IPS DF 6.9 (cell line): ENCODE data around the gene GSG1L.

ENCODE experiments used
- DNase-seq: peaks from one replicate; pipeline ENCODE4 v3.0.0-alpha.2; 2013; ENCODE audit warnings: low read depth, low spot score
- H3K27ac ChIP-seq: one replicate; pipeline ENCODE4 v1.5.1; 2013; ENCODE audit warnings: low read length, control low read depth
- H3K27me3 ChIP-seq: 2 replicates; pipeline ENCODE4 v1.6.1; 2013; ENCODE audit warnings: mild to moderate bottlenecking, low read length; ENCODE audit not compliant: control insufficient read depth, insufficient read depth
- H3K36me3 ChIP-seq: 2 replicates; pipeline ENCODE4 v1.6.1; 2013; ENCODE audit warnings: low read length; ENCODE audit not compliant: control insufficient read depth, insufficient read depth
- H3K4me1 ChIP-seq: 2 replicates; pipeline ENCODE4 v1.6.1; 2013; ENCODE audit warnings: low read length; ENCODE audit not compliant: control insufficient read depth, insufficient read depth
- H3K4me3 ChIP-seq: 2 replicates; pipeline ENCODE4 v1.5.1; 2013; ENCODE audit warnings: mild to moderate bottlenecking, low read length
- H3K9me3 ChIP-seq: 2 replicates; pipeline ENCODE4 v1.6.1; 2013; ENCODE audit warnings: low read length, inconsistent platforms; ENCODE audit not compliant: control insufficient read depth, insufficient read depth
- WGBS: extraction: QIAGEN DNeasy Blood & Tissue Kit; methylation state at CpG from one replicate; pipeline ENCODE4 v1.1.7; 2013; ENCODE audit warnings: mixed read lengths, missing lambda C conversion rate; ENCODE audit not compliant: insufficient read length, insufficient coverage; 5-methylcytosine and 5-hydroxymethylcytosine counted together

GSG1L gene

GRCh38 chr16:27823421-27823820 lies 240.1 kb downstream of the GSG1L start:
- H3K9me3 ChIP-seq: no peaks in the 10 kb centered on the region
- no peak for DNase-seq
- H3K27me3 ChIP-seq: no peaks in the 10 kb centered on the region
- no peaks in the 10 kb centered on the region for H3K36me3 ChIP-seq
- H3K4me1 ChIP-seq: no peaks in the 10 kb centered on the region
- H3K4me3 ChIP-seq: no peak overlapping the region
- no peak overlapping the region for H3K27ac ChIP-seq
- WGBS: no CpG with 5 or more reads among the region's 8 CpGs

- H3K27me3 ChIP-seq: no peaks in the 10 kb centered on the region
- DNase-seq: no peak
- H3K4me1 ChIP-seq: no peaks in the 10 kb centered on the region
- H3K9me3 ChIP-seq: no peaks in the 10 kb centered on the region
- no peak overlapping the region for H3K4me3 ChIP-seq
- H3K27ac ChIP-seq: no peak overlapping the region
- 100% methylated on average over 7 of the region's 11 CpGs for WGBS
- no peaks in the 10 kb centered on the region for H3K36me3 ChIP-seq
Measured at GRCh38 chr16:27822996-27823395, 240.5 kb downstream of the GSG1L start.

GRCh38 chr16:27822529-27822928 lies 241.0 kb downstream of the GSG1L start:
- Histone ChIP-seq H3K4me3 (no peak overlapping the region), H3K9me3 (no peaks in the 10 kb centered on the region), H3K4me1 (no peaks in the 10 kb centered on the region), H3K27ac (no peak overlapping the region), H3K36me3 (no peaks in the 10 kb centered on the region), H3K27me3 (no peaks in the 10 kb centered on the region)
- no peak for DNase-seq
- no CpG with 5 or more reads among the region's 7 CpGs for WGBS

GRCh38 chr16:27820646-27821345 lies 242.7 kb downstream of the GSG1L start:
- no peaks in the 10 kb centered on the region for H3K36me3 ChIP-seq
- no CpG with 5 or more reads among the region's 10 CpGs for WGBS
- H3K4me1 ChIP-seq: no peaks in the 10 kb centered on the region
- H3K4me3 ChIP-seq: no peak overlapping the region
- no peak for DNase-seq
- H3K27me3 ChIP-seq: no peaks in the 10 kb centered on the region
- H3K27ac ChIP-seq: no peak overlapping the region
- no peaks in the 10 kb centered on the region for H3K9me3 ChIP-seq

- no peak overlapping the region for H3K27ac ChIP-seq
- no peaks in the 10 kb centered on the region for H3K9me3 ChIP-seq
- no peak overlapping the region for H3K4me3 ChIP-seq
- DNase-seq: no peak
- no peaks in the 10 kb centered on the region for H3K4me1 ChIP-seq
- no peaks in the 10 kb centered on the region for H3K27me3 ChIP-seq
- no peaks in the 10 kb centered on the region for H3K36me3 ChIP-seq
- WGBS: no CpG with 5 or more reads among the region's 20 CpGs
Measured at GRCh38 chr16:27819881-27820610, 243.5 kb downstream of the GSG1L start.

GRCh38 chr16:27819356-27819755 lies 244.2 kb downstream of the GSG1L start:
- no peak for DNase-seq
- Histone ChIP-seq H3K27me3 (no peaks in the 10 kb centered on the region), H3K9me3 (no peaks in the 10 kb centered on the region), H3K4me3 (no peak overlapping the region), H3K36me3 (no peaks in the 10 kb centered on the region), H3K27ac (no peak overlapping the region), H3K4me1 (no peaks in the 10 kb centered on the region)
- no CpG with 5 or more reads among the region's 13 CpGs for WGBS

- H3K4me3 ChIP-seq: no peak overlapping the region
- H3K27ac ChIP-seq: no peak overlapping the region
- H3K4me1 ChIP-seq: no peaks in the 10 kb centered on the region
- no peaks in the 10 kb centered on the region for H3K36me3 ChIP-seq
- no peaks in the 10 kb centered on the region for H3K27me3 ChIP-seq
- H3K9me3 ChIP-seq: no peaks in the 10 kb centered on the region
- no peak for DNase-seq
- no CpG with 5 or more reads among the region's 13 CpGs for WGBS
Measured at GRCh38 chr16:27818246-27818645, 245.3 kb downstream of the GSG1L start.

GRCh38 chr16:27817038-27817437 lies 246.5 kb downstream of the GSG1L start:
- Histone ChIP-seq H3K27me3 (no peaks in the 10 kb centered on the region), H3K9me3 (no peaks in the 10 kb centered on the region), H3K27ac (no peak overlapping the region), H3K4me3 (no peak overlapping the region), H3K4me1 (no peaks in the 10 kb centered on the region), H3K36me3 (no peaks in the 10 kb centered on the region)
- WGBS: no CpG with 5 or more reads among the region's 5 CpGs
- DNase-seq: no peak

- Histone ChIP-seq H3K4me1 (no peaks in the 10 kb centered on the region), H3K27me3 (no peaks in the 10 kb centered on the region), H3K36me3 (no peaks in the 10 kb centered on the region), H3K9me3 (no peaks in the 10 kb centered on the region), H3K4me3 (no peak overlapping the region), H3K27ac (no peak overlapping the region)
- no CpG with 5 or more reads among the region's 5 CpGs for WGBS
- no peak for DNase-seq
Measured at GRCh38 chr16:27816561-27816960, 247.0 kb downstream of the GSG1L start.

- H3K9me3 ChIP-seq: no peaks in the 10 kb centered on the region
- no peak for DNase-seq
- no peaks in the 10 kb centered on the region for H3K27me3 ChIP-seq
- no peaks in the 10 kb centered on the region for H3K4me1 ChIP-seq
- no peaks in the 10 kb centered on the region for H3K36me3 ChIP-seq
- H3K4me3 ChIP-seq: no peak overlapping the region
- no peak overlapping the region for H3K27ac ChIP-seq
- WGBS: no CpG with 5 or more reads among the region's 9 CpGs
Measured at GRCh38 chr16:27813591-27813990, 249.9 kb downstream of the GSG1L start.

- H3K27me3 ChIP-seq: no peaks in the 10 kb centered on the region
- WGBS: no CpG with 5 or more reads among the region's 3 CpGs
Measured at GRCh38 chr16:27811881-27812280, 251.6 kb downstream of the GSG1L start.

More at GRCh38 chr16:27811881-27812280, 251.6 kb downstream of the GSG1L start:
- H3K36me3 ChIP-seq: no peaks in the 10 kb centered on the region
- no peak overlapping the region for H3K27ac ChIP-seq
- no peak for DNase-seq
- no peaks in the 10 kb centered on the region for H3K9me3 ChIP-seq
- H3K4me1 ChIP-seq: no peaks in the 10 kb centered on the region
- H3K4me3 ChIP-seq: no peak overlapping the region
